Vagina (tissue), 2 donors: ENCODE measurements around the gene ZNF622. TPM values are rescaled to one million over a fixed set of nuclear protein-coding genes. Genes with fewer than 3 reads are reported as not detected.

ENCODE experiments used
- DNase-seq, 2 donors: peaks; one replicate each; pipeline ENCODE4 v3.0.0-alpha.2; 2017; ENCODE audit errors: extremely low spot score in 2 of 2
- H3K27ac ChIP-seq: fragments of 200-600 bp; sonication (generic); one replicate; pipeline ENCODE4 v1.5.1; 2019
- H3K27me3 ChIP-seq: fragments of 200-600 bp; sonication (generic); one replicate; pipeline ENCODE4 v1.5.1; 2019
- H3K36me3 ChIP-seq, 2 donors: fragments of 200-600 bp; sonication (generic); one replicate each; pipeline ENCODE4 v1.5.1; 2017 to 2019
- H3K4me1 ChIP-seq: fragments of 200-600 bp; sonication (generic); one replicate; pipeline ENCODE4 v1.5.1; 2019
- H3K4me3 ChIP-seq, 2 donors: fragments of 200-600 bp; sonication (generic); 1 replicate in 1 of 2; 2 replicates in 1 of 2; pipeline ENCODE4 v1.5.1; 2016 to 2019
- H3K9me3 ChIP-seq: fragments of 200-600 bp; sonication (generic); one replicate; pipeline ENCODE4 v1.5.1; 2019
- POLR2A ChIP-seq, 2 donors: fragments of 450-650 bp; IDR thresholded peaks; one replicate each; pipeline ENCODE4 v1.6.1; 2017; ENCODE audit warnings: antibody characterized with exemption in 2 of 2, mild to moderate bottlenecking in 2 of 2, moderate library complexity in 2 of 2
- POLR2AphosphoS5 ChIP-seq, 2 donors: sonication (generic); formaldehyde crosslinking; IDR thresholded peaks; one replicate each; pipeline ENCODE4 v1.9.0; 2017; ENCODE audit warnings: antibody characterized with exemption in 2 of 2, mild to moderate bottlenecking in 2 of 2, low read depth in 1 of 2; ENCODE audit not compliant: insufficient read depth in 1 of 2
- intact Hi-C: fragments of 100-400 bp; cut with DNase I; formaldehyde crosslinking; loops from one replicate; pipeline ENCODE4 v1.15.1; 2023
- total RNA-seq: library from RNA; depleted of rRNA; stranded (reverse); fragments of >200 nt; gene quantifications from one replicate; pipeline ENCODE4 v1.2.3, GENCODE V29; 2016
- TF ChIP-seq, protein P1 (sequence below), 3 experiments: fragments of 450-650 bp in 2 of 3; fragments of 200-600 bp in 1 of 3; sonication (generic) in 1 of 3; IDR thresholded peaks; one replicate each; pipeline ENCODE4 v1.5.1; 2017 to 2019; ENCODE audit warnings: antibody characterized with exemption in 3 of 3, mild to moderate bottlenecking in 2 of 3, moderate library complexity in 2 of 3

The ZNF622 gene
- total RNA-seq, 1 donor from 2014 or later, result 19.4 TPM

GRCh38 chr5:16461782-16462181 is 3.8 kb downstream of the ZNF622 start:
- no peak for TF ChIP-seq POLR2A (IDR thresholded peaks at IDR 0.05)
- TF ChIP-seq POLR2AphosphoS5 (IDR thresholded peaks at IDR 0.05; ENCODE audit: insufficient read depth in 1 of 2, low read depth in 1 of 2), result no peak
- TF ChIP-seq, protein P1, sequence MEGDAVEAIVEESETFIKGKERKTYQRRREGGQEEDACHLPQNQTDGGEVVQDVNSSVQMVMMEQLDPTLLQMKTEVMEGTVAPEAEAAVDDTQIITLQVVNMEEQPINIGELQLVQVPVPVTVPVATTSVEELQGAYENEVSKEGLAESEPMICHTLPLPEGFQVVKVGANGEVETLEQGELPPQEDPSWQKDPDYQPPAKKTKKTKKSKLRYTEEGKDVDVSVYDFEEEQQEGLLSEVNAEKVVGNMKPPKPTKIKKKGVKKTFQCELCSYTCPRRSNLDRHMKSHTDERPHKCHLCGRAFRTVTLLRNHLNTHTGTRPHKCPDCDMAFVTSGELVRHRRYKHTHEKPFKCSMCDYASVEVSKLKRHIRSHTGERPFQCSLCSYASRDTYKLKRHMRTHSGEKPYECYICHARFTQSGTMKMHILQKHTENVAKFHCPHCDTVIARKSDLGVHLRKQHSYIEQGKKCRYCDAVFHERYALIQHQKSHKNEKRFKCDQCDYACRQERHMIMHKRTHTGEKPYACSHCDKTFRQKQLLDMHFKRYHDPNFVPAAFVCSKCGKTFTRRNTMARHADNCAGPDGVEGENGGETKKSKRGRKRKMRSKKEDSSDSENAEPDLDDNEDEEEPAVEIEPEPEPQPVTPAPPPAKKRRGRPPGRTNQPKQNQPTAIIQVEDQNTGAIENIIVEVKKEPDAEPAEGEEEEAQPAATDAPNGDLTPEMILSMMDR (IDR thresholded peaks at IDR 0.05), result no peak

DNA sequence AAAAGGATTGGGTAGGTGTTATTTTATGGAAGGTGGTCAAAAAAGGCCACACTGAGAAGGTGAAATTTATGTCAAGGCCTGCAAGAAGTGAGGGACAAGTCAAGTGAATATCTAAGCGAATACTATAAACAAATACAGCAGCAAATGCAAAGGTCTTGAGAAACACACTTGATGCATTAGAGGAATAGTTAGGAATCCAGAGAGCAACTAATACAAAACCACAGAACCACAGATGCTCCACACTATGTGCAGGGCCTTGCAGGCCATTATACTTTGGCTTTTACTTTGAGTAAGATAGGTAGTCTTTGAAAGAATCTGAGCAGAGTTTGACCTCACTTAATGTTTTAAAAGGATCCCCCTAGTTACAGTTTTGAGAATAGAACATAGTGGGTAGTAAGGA is 4.6 kb downstream of the ZNF622 start:
- H3K27me3 ChIP-seq, result no peaks in the 10 kb centered on the region
- peaks cover 0 to 57% of the 10 kb centered on the region in 2 donors for H3K36me3 ChIP-seq
- H3K4me3 ChIP-seq, result no peak overlapping the region
- TF ChIP-seq POLR2AphosphoS5 (IDR thresholded peaks at IDR 0.05; ENCODE audit: insufficient read depth in 1 of 2, low read depth in 1 of 2), result no peak
- TF ChIP-seq, protein P1 (IDR thresholded peaks at IDR 0.05), result no peak
- no peak for TF ChIP-seq POLR2A (IDR thresholded peaks at IDR 0.05)
- H3K27ac ChIP-seq, result no peak overlapping the region
- no peaks in the 10 kb centered on the region for H3K9me3 ChIP-seq
- no peak for DNase-seq
- peaks cover 70% of the 10 kb centered on the region for H3K4me1 ChIP-seq
- intact Hi-C loops, result no loop called here

More at GRCh38 chr5:16461782-16462181, 3.8 kb downstream of the ZNF622 start:
- intact Hi-C loops, result no loop called here
- H3K36me3 ChIP-seq, result peaks cover 0 to 54% of the 10 kb centered on the region in 2 donors
- no peak overlapping the region for H3K27ac ChIP-seq
- H3K9me3 ChIP-seq, result no peaks in the 10 kb centered on the region
- H3K27me3 ChIP-seq, result no peaks in the 10 kb centered on the region
- no peak overlapping the region for H3K4me3 ChIP-seq
- peaks cover 68% of the 10 kb centered on the region for H3K4me1 ChIP-seq
- DNase-seq, result no peak

DNA sequence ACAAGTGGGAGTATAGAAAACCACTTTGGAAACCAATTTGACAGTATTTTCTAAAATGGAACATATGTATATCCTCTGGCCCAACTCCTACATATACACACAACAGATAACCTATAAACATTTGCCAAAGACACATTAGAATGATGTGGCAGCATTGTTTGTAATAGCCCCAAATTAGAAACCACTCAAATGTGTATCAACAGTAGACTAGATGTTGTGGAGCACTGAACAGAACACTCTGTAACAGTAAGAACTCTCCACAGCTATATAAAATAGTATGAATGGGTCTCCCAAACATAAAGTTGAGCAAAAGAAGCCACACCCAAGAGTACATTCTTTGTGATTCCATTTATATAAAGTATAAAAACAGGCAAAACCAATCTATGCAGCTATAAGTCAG is 6.1 kb downstream of the ZNF622 start:
- Histone ChIP-seq H3K9me3 (no peaks in the 10 kb centered on the region), H3K36me3 (peaks cover 0 to 57% of the 10 kb centered on the region in 2 donors), H3K4me3 (no peak overlapping the region), H3K4me1 (peaks cover 71% of the 10 kb centered on the region), H3K27me3 (no peaks in the 10 kb centered on the region), H3K27ac (no peak overlapping the region)
- intact Hi-C loops, result no loop called here
- TF ChIP-seq POLR2A (IDR thresholded peaks at IDR 0.05), result no peak
- TF ChIP-seq, protein P1 (IDR thresholded peaks at IDR 0.05), result no peak
- no peak for TF ChIP-seq POLR2AphosphoS5 (IDR thresholded peaks at IDR 0.05; ENCODE audit: insufficient read depth in 1 of 2, low read depth in 1 of 2)
- DNase-seq, result no peak

GRCh38 chr5:16457853-16458252 is 7.7 kb downstream of the ZNF622 start:
- no peak for TF ChIP-seq POLR2AphosphoS5 (IDR thresholded peaks at IDR 0.05; ENCODE audit: insufficient read depth in 1 of 2, low read depth in 1 of 2)
- TF ChIP-seq POLR2A (IDR thresholded peaks at IDR 0.05), result no peak
- TF ChIP-seq, protein P1 (IDR thresholded peaks at IDR 0.05), result no peak
- H3K36me3 ChIP-seq, result peaks cover 0 to 55% of the 10 kb centered on the region in 2 donors
- H3K9me3 ChIP-seq, result no peaks in the 10 kb centered on the region
- peaks cover 55% of the 10 kb centered on the region for H3K4me1 ChIP-seq
- no peak overlapping the region for H3K4me3 ChIP-seq
- no peak overlapping the region for H3K27ac ChIP-seq
- DNase-seq, result no peak
- intact Hi-C loops, result no loop called here
- no peaks in the 10 kb centered on the region for H3K27me3 ChIP-seq

GRCh38 chr5:16457451-16457850 is 8.1 kb downstream of the ZNF622 start:
- intact Hi-C loops, result no loop called here
- peaks cover 0 to 55% of the 10 kb centered on the region in 2 donors for H3K36me3 ChIP-seq

More at GRCh38 chr5:16457451-16457850, 8.1 kb downstream of the ZNF622 start:
- Histone ChIP-seq H3K27ac (no peak overlapping the region), H3K27me3 (no peaks in the 10 kb centered on the region), H3K4me1 (peaks cover 51% of the 10 kb centered on the region), H3K9me3 (no peaks in the 10 kb centered on the region), H3K4me3 (no peak overlapping the region)
- TF ChIP-seq, protein P1 (IDR thresholded peaks at IDR 0.05), result no peak
- TF ChIP-seq POLR2AphosphoS5 (IDR thresholded peaks at IDR 0.05; ENCODE audit: insufficient read depth in 1 of 2, low read depth in 1 of 2), result no peak
- TF ChIP-seq POLR2A (IDR thresholded peaks at IDR 0.05), result no peak
- DNase-seq, result no peak
